Measurements from ENCODE around the gene KTN1.

The KTN1 gene

GRCh38 chr14:55721353-55721752 is 141.3 kb downstream of the KTN1 start:
- DNase-seq: no peak

GRCh38 chr14:55722054-55722453 is 142.0 kb downstream of the KTN1 start:
- DNase-seq: no peak

GRCh38 chr14:55724736-55725135 is 144.7 kb downstream of the KTN1 start:
- no peak for DNase-seq

- DNase-seq: no peak
These were observed 150.7 kb downstream of the KTN1 start for GRCh38 chr14:55730592-55731310.

- no peak for DNase-seq
These were observed 151.4 kb downstream of the KTN1 start for GRCh38 chr14:55731311-55731872.

- peak; percentile 37 for DNase-seq
These were observed 152.0 kb downstream of the KTN1 start for GRCh38 chr14:55731881-55732498.

- DNase-seq: no peak
These were observed 153.6 kb downstream of the KTN1 start for GRCh38 chr14:55733599-55733998.

Data from activated naive CD4-positive, alpha-beta T cell treated with anti-CD3 and anti-CD28 coated beads, Interleukin-2, amount 50 U/mL, for 16 hours (primary cell).